ENCODE measurements around the gene DNAH3.
"Not testable (repeated sequence)": the region's sequence is repeated elsewhere in the genome, so short reads cannot be mapped to it uniquely, and the experiment has no call there.

The DNAH3 gene

DNA sequence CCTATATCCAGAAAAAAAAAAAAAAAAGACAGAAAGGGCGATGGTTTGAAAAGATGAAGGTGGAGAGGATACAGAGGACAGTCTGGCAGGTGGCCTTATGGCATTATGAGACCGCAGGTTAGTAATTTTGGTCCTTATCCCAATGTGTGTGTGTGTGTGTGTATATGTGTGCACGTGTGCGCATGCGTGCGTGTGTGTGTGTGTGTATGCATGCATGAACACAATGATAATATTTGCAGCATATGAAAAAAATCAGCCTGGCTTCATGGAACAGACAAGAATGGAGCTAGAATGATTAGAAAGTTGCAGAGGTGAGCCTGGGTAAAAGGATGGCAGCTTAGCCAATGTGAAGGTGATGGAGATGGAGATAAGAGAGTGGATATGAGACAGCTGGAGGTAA is 166.6 kb downstream of the DNAH3 start:
- no peak overlapping the region for H3K9ac ChIP-seq
- H4K20me1 ChIP-seq (ENCODE audit: insufficient read depth) = no peaks in the 10 kb centered on the region
- no peaks in the 10 kb centered on the region for H3K27me3 ChIP-seq (ENCODE audit: insufficient read depth, low read depth)
- no peaks in the 10 kb centered on the region for H3K36me3 ChIP-seq (ENCODE audit: insufficient read depth)
- no peak overlapping the region for H3K4me2 ChIP-seq
- no peak overlapping the region for H3K4me3 ChIP-seq (IDR thresholded peaks at IDR 0.05; ENCODE audit: insufficient read depth, low read depth, low read length)
- peaks cover 7% of the 10 kb centered on the region for H3K4me1 ChIP-seq (ENCODE audit: low read depth, poor library complexity, severe bottlenecking)
- H2AFZ ChIP-seq (ENCODE audit: low read depth) = no peak overlapping the region
- H3K27ac ChIP-seq = no peak overlapping the region
- no peaks in the 10 kb centered on the region for H3K79me2 ChIP-seq (ENCODE audit: insufficient read depth, low read depth)
- no peak for TF ChIP-seq CTCF (conservative IDR thresholded peaks at IDR 0.05; ENCODE audit: low read depth, low read length)

DNA sequence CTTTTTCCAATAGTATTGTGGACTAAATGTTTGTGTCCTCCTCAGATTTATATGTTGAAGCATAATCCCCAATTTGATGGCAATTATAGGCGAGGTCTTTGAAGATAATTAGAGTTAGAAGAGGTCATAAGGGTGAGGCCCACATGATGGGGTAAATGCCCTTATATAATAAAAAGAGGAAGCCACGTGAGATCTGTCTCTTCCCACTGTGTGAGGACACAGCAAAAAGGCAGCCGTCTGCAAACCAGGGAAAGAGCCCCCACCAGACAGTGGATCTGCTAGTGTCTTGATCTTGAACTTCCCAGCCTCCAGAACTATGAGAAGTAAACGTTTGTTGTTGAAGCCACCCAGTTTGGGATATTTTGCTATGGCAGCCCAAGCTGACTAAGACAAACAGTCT is 174.1 kb downstream of the DNAH3 start:
- no peak overlapping the region for H3K4me2 ChIP-seq
- no peak for TF ChIP-seq CTCF (conservative IDR thresholded peaks at IDR 0.05; ENCODE audit: low read depth, low read length)

GRCh38 chr16:20973201-20973600 is 177.4 kb downstream of the DNAH3 start:
- not testable (repeated sequence) for H3K9ac ChIP-seq; H3K4me2 ChIP-seq; H3K79me2 ChIP-seq (ENCODE audit: insufficient read depth, low read depth); H3K27ac ChIP-seq; H3K36me3 ChIP-seq (ENCODE audit: insufficient read depth); H3K4me3 ChIP-seq (IDR thresholded peaks at IDR 0.05; ENCODE audit: insufficient read depth, low read depth, low read length); H2AFZ ChIP-seq (ENCODE audit: low read depth); H3K4me1 ChIP-seq (ENCODE audit: low read depth, poor library complexity, severe bottlenecking); H3K27me3 ChIP-seq (ENCODE audit: insufficient read depth, low read depth); H4K20me1 ChIP-seq (ENCODE audit: insufficient read depth)

More for the DNA sequence above, 174.1 kb downstream of the DNAH3 start:
- Histone ChIP-seq H3K79me2 (ENCODE audit: insufficient read depth, low read depth) (no peaks in the 10 kb centered on the region), H3K36me3 (ENCODE audit: insufficient read depth) (no peaks in the 10 kb centered on the region), H2AFZ (ENCODE audit: low read depth) (no peak overlapping the region), H4K20me1 (ENCODE audit: insufficient read depth) (no peaks in the 10 kb centered on the region), H3K4me1 (ENCODE audit: low read depth, poor library complexity, severe bottlenecking) (no peaks in the 10 kb centered on the region), H3K9ac (no peak overlapping the region), H3K27ac (no peak overlapping the region), H3K27me3 (ENCODE audit: insufficient read depth, low read depth) (no peaks in the 10 kb centered on the region), H3K4me3 (IDR thresholded peaks at IDR 0.05; ENCODE audit: insufficient read depth, low read depth, low read length) (no peak overlapping the region)

- Histone ChIP-seq H3K36me3 (ENCODE audit: insufficient read depth) (no peaks in the 10 kb centered on the region), H4K20me1 (ENCODE audit: insufficient read depth) (no peaks in the 10 kb centered on the region), H3K79me2 (ENCODE audit: insufficient read depth, low read depth) (no peaks in the 10 kb centered on the region), H3K27ac (no peak overlapping the region), H3K4me2 (no peak overlapping the region), H3K9ac (no peak overlapping the region), H2AFZ (ENCODE audit: low read depth) (no peak overlapping the region), H3K27me3 (ENCODE audit: insufficient read depth, low read depth) (no peaks in the 10 kb centered on the region), H3K4me3 (IDR thresholded peaks at IDR 0.05; ENCODE audit: insufficient read depth, low read depth, low read length) (no peak overlapping the region), H3K4me1 (ENCODE audit: low read depth, poor library complexity, severe bottlenecking) (no peaks in the 10 kb centered on the region)
- no peak for TF ChIP-seq CTCF (conservative IDR thresholded peaks at IDR 0.05; ENCODE audit: low read depth, low read length)
Measured at GRCh38 chr16:20971401-20971800, 179.2 kb downstream of the DNAH3 start.

DNA sequence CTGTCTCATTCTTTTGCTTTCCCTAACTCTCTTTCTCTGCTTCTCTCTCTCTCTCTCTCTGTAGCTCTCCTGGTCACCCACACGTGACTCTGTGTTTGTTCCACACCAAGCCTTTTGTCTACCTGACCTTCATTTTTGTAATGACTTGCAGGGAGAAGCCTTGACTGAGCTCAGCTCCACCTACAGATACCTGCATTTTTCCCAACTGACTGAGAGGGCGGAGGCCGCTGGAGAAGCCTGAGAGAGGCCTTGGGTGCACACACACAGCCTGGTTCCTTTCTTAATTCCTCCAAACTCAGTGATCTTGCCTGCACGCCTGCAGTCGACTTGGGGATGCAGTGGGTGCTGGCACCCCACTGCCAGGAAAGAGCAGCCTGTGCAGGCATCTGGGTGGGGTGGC is 181.3 kb downstream of the DNAH3 start:
- H3K4me1 ChIP-seq (ENCODE audit: low read depth, poor library complexity, severe bottlenecking) = no peaks in the 10 kb centered on the region
- no peaks in the 10 kb centered on the region for H3K36me3 ChIP-seq (ENCODE audit: insufficient read depth)
- H3K9ac ChIP-seq = no peak overlapping the region
- no peak overlapping the region for H2AFZ ChIP-seq (ENCODE audit: low read depth)
- H3K27ac ChIP-seq = no peak overlapping the region
- no peak for TF ChIP-seq CTCF (conservative IDR thresholded peaks at IDR 0.05; ENCODE audit: low read depth, low read length)
- H3K4me2 ChIP-seq = no peak overlapping the region
- no peaks in the 10 kb centered on the region for H4K20me1 ChIP-seq (ENCODE audit: insufficient read depth)
- no peaks in the 10 kb centered on the region for H3K27me3 ChIP-seq (ENCODE audit: insufficient read depth, low read depth)
- H3K4me3 ChIP-seq (IDR thresholded peaks at IDR 0.05; ENCODE audit: insufficient read depth, low read depth, low read length) = no peak overlapping the region
- no peaks in the 10 kb centered on the region for H3K79me2 ChIP-seq (ENCODE audit: insufficient read depth, low read depth)
